ENCODE data around the gene FAM24B.

DNA sequence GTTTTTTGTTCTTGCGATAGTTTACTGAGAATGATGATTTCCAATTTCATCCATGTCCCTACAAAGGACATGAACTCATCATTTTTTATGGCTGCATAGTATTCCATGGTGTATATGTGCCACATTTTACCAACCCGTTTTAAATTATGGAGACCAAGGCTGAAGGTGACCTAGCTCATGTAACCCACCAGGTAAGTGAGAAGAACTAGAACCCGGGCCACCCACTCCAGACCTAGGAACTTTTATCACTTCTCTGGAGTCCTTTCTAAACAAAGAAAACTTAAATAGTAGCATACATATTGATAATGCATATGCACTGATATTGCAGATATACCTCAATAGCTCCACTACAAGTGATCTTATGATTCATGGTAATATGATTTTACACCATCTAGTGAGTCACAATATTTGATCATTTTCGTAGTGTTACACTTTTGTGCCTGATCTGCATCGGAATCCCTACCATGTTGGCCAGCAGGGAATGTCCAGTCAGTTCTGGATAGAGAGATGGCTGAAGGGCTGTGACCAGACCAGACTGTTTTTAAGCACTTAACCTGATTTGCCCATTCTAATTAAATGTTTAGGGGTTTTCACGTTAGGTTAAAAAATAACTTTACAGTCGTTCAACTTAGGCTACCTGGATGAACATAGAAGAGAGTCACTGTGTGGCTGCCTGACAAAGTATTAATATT, 49.0 kb downstream of the FAM24B start:
- TF ChIP-seq POLR2A (IDR thresholded peaks at IDR 0.05; ENCODE audit: low read length) (no peak), GATA1 (IDR thresholded peaks at IDR 0.05; ENCODE audit: low read depth, low read length) (no peak)

Data from erythroblast (primary cell).